Ishikawa (cell line): Measurements from ENCODE around the gene CBFA2T2.

ENCODE experiments used
- CEBPB ChIP-seq: IDR thresholded peaks from 2 replicates; pipeline ENCODE4 v1.6.1; 2012
- CREB1 ChIP-seq: IDR thresholded peaks from 2 replicates; pipeline ENCODE4 v1.6.1; 2012; ENCODE audit warnings: low read depth
- EGR1 ChIP-seq: IDR thresholded peaks from 2 replicates; pipeline ENCODE4 v1.6.1; 2012
- EP300 ChIP-seq: IDR thresholded peaks from 2 replicates; pipeline ENCODE4 v1.6.1; 2012; ENCODE audit warnings: borderline replicate concordance
- FOXM1 ChIP-seq: IDR thresholded peaks from 2 replicates; pipeline ENCODE4 v1.6.1; 2012; ENCODE audit warnings: low read depth, borderline replicate concordance
- NFIC ChIP-seq: IDR thresholded peaks from 2 replicates; pipeline ENCODE4 v1.6.1; 2012
- RAD21 ChIP-seq: IDR thresholded peaks from 2 replicates; pipeline ENCODE4 v1.6.1; 2012; ENCODE audit warnings: low read depth
- TAF1 ChIP-seq: IDR thresholded peaks from 2 replicates; pipeline ENCODE4 v1.6.1; 2012; ENCODE audit warnings: low read depth, mild to moderate bottlenecking
- TCF12 ChIP-seq: IDR thresholded peaks from 2 replicates; pipeline ENCODE4 v1.6.1; 2012; ENCODE audit warnings: low read depth
- TEAD4 ChIP-seq: IDR thresholded peaks from 2 replicates; pipeline ENCODE4 v1.6.1; 2012
- USF1 ChIP-seq: IDR thresholded peaks from 2 replicates; pipeline ENCODE4 v1.6.1; 2012
- YY1 ChIP-seq: IDR thresholded peaks from 2 replicates; pipeline ENCODE4 v1.6.1; 2012; ENCODE audit warnings: low read depth
- ZBTB7A ChIP-seq: IDR thresholded peaks from 2 replicates; pipeline ENCODE4 v1.6.1; 2012; ENCODE audit warnings: low read depth
- TF ChIP-seq, protein P1 (sequence below): IDR thresholded peaks from 2 replicates; pipeline ENCODE4 v1.6.1; 2012
- TF ChIP-seq, protein P2 (sequence below): IDR thresholded peaks from 2 replicates; pipeline ENCODE4 v1.6.1; 2012; ENCODE audit warnings: low read depth, mild to moderate bottlenecking

Gene CBFA2T2

DNA sequence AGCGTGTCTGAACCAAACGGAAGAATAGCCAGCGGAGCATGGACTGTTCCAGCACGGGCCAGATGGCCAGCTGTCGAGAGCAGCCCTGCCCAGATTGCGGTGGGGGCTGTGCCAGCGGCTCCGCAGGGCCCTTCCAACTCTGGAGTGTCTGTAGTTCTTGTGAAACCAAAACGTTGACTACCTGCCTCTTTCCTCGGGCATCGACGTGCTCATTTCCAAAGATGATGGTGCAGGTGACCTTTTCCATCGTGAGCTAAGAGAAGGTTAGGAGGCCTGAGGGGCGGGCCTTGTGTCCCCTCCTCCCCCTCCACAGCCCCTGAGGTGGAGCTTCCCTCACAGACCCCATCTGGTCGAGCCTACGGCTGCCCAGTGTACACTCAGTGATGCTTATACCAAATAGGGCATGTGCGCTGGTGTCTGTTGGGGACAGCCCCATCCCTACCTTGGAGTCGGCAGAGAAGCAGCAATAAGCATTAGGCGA, 159.3 kb downstream of the CBFA2T2 start:
- no peak for TF ChIP-seq YY1
- no peak for TF ChIP-seq EP300
- no peak for TF ChIP-seq RAD21
- no peak for TF ChIP-seq CEBPB
- TF ChIP-seq USF1: no peak
- no peak for TF ChIP-seq EGR1
- TF ChIP-seq, protein P1, sequence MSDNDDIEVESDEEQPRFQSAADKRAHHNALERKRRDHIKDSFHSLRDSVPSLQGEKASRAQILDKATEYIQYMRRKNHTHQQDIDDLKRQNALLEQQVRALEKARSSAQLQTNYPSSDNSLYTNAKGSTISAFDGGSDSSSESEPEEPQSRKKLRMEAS: no peak
- TF ChIP-seq CREB1: no peak
- no peak for TF ChIP-seq ZBTB7A
- no peak for TF ChIP-seq TEAD4

DNA sequence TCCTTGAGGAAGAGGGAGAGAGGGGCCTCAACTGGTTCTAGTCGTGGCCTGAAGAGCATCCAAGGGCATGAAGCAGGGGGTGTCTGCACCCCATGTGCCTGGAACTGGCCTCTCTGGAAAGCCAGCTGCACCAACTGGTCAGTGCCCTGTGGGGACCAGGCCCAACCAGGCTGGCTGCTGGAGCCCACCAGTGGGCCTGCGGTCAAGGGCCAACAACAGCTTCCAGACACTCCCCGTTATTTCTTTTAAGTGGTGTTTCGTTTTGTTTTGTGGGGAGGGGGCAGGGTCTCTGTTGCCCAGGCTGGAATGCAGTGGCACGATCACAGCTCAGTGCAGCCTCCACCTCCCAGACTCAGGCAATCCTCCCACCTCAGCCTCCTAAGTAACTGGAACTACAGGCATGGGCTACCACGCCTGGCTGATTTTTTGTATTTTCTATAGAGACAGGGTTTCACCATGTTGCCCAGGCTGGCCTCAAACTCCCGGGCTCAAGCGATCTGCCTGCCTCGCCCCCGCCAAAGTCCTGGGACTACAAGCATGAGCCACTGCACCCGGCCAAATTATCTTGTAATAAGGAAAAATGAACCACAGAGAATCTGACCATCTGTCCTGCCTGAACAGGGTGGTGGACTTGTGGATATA, 160.3 kb downstream of the CBFA2T2 start:
- TF ChIP-seq, protein P1: no peak
- TF ChIP-seq RAD21 (no peak), TAF1 (no peak), YY1 (no peak), USF1 (no peak), EGR1 (no peak)

DNA sequence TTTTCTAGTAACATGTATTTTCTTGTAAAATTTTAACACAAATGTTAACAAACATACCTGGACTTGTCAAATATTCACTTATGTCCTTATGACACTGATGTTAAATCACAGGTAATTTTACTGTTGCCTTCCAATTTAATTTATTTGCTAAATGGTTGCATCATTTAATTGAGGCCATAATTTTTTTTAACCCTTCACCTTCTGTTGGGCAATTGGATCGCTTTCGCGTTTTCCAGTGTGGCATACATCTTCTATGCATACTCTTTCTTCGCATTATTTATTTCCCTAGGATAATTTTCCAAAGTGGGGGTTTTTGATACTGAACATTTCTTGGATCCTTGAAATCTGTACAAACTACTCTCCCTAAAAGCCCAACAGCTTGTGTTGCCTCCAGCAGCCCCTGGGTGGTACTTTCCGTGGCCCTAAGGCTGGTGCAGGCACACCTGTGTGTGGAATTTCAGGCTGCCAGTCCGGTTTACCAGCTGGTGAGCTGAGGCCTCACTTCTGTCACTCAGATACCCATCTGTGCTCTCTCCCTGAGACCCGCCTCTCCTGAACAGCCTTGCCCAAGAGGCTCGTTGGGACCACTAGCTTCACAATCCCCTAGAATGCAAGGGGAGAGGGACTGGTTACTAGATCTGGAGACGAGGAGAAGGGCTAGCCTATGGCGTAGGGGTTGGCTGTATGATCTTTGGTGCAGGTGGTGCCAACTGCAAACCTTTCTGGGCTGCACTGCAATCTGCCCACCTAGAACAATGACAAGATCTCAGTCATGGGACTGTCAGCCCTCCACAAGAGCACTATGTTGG, 161.1 kb downstream of the CBFA2T2 start:
- peak; percentile 44; the same call in 1 of the 2 replicates for TF ChIP-seq TCF12
- 0 out of 2 replicates have a peak, but pooled peaks have one; percentile 3 for TF ChIP-seq RAD21
- no peak for TF ChIP-seq EP300
- TF ChIP-seq TEAD4: peak; percentile 64

- TF ChIP-seq CEBPB (no peak), TCF12 (0 out of 2 replicates have a peak, but pooled peaks have one; percentile 2)
Measured at GRCh38 chr20:33651562-33652048, 161.7 kb downstream of the CBFA2T2 start.

GRCh38 chr20:33653218-33653899, 163.5 kb downstream of the CBFA2T2 start:
- TF ChIP-seq RAD21 (peak; percentile 68), ZBTB7A (no peak), CREB1 (no peak), CEBPB (no peak), USF1 (no peak), YY1 (0 out of 2 replicates have a peak, but pooled peaks have one; percentile 10), TAF1 (no peak)
- TF ChIP-seq, protein P2, sequence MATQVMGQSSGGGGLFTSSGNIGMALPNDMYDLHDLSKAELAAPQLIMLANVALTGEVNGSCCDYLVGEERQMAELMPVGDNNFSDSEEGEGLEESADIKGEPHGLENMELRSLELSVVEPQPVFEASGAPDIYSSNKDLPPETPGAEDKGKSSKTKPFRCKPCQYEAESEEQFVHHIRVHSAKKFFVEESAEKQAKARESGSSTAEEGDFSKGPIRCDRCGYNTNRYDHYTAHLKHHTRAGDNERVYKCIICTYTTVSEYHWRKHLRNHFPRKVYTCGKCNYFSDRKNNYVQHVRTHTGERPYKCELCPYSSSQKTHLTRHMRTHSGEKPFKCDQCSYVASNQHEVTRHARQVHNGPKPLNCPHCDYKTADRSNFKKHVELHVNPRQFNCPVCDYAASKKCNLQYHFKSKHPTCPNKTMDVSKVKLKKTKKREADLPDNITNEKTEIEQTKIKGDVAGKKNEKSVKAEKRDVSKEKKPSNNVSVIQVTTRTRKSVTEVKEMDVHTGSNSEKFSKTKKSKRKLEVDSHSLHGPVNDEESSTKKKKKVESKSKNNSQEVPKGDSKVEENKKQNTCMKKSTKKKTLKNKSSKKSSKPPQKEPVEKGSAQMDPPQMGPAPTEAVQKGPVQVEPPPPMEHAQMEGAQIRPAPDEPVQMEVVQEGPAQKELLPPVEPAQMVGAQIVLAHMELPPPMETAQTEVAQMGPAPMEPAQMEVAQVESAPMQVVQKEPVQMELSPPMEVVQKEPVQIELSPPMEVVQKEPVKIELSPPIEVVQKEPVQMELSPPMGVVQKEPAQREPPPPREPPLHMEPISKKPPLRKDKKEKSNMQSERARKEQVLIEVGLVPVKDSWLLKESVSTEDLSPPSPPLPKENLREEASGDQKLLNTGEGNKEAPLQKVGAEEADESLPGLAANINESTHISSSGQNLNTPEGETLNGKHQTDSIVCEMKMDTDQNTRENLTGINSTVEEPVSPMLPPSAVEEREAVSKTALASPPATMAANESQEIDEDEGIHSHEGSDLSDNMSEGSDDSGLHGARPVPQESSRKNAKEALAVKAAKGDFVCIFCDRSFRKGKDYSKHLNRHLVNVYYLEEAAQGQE: no peak

- no peak for TF ChIP-seq USF1
- TF ChIP-seq FOXM1: no peak
- peak; percentile 86 for TF ChIP-seq NFIC
- TF ChIP-seq TEAD4: no peak
- no peak for TF ChIP-seq YY1
- peak; percentile 86 for TF ChIP-seq TCF12
- TF ChIP-seq EGR1: peak; percentile 73
- TF ChIP-seq, protein P2: no peak
- TF ChIP-seq RAD21: no peak
- no peak for TF ChIP-seq ZBTB7A
- no peak for TF ChIP-seq CEBPB
- TF ChIP-seq, protein P1: peak; percentile 35; the same call in 1 of the 2 replicates
- no peak for TF ChIP-seq TAF1
- TF ChIP-seq EP300: no peak; the same call in 1 of the 2 replicates
Measured at GRCh38 chr20:33653900-33654596, 164.2 kb downstream of the CBFA2T2 start.
